HUES48 (cell line): Measurements from ENCODE around the gene TM6SF1.
"Not testable (repeated sequence)": the region's sequence is repeated elsewhere in the genome, so short reads cannot be mapped to it uniquely, and the experiment has no call there.

ENCODE experiments used
- H3K27ac ChIP-seq: one replicate; pipeline ENCODE4 v1.7.0; 2013; ENCODE audit warnings: low read depth, low read length, inconsistent platforms
- H3K27me3 ChIP-seq: 2 replicates; pipeline ENCODE4 v1.6.1; 2013; ENCODE audit warnings: mild to moderate bottlenecking, low read length; ENCODE audit not compliant: control insufficient read depth, insufficient read depth
- H3K36me3 ChIP-seq: 2 replicates; pipeline ENCODE4 v1.6.1; 2013; ENCODE audit warnings: low read length; ENCODE audit not compliant: control insufficient read depth, insufficient read depth
- H3K4me1 ChIP-seq: 2 replicates; pipeline ENCODE4 v1.6.1; 2013; ENCODE audit warnings: mild to moderate bottlenecking, low read length; ENCODE audit not compliant: control insufficient read depth, insufficient read depth
- H3K4me3 ChIP-seq: 2 replicates; pipeline ENCODE4 v1.5.1; 2013; ENCODE audit warnings: mild to moderate bottlenecking, low read depth, low read length
- H3K9ac ChIP-seq: 2 replicates; pipeline ENCODE4 v1.6.1; 2013; ENCODE audit warnings: mild to moderate bottlenecking, low read depth, low read length, moderate library complexity
- H3K9me3 ChIP-seq: 2 replicates; pipeline ENCODE4 v1.6.1; 2013; ENCODE audit warnings: low read length; ENCODE audit not compliant: control insufficient read depth, insufficient read depth

Gene TM6SF1

GRCh38 chr15:83115831-83116565 is 8.6 kb downstream of the TM6SF1 start:
- Histone ChIP-seq H3K27me3 (no peaks in the 10 kb centered on the region), H3K4me1 (no peaks in the 10 kb centered on the region), H3K9ac (no peak overlapping the region), H3K9me3 (no peaks in the 10 kb centered on the region), H3K27ac (no peak overlapping the region), H3K4me3 (no peak overlapping the region), H3K36me3 (no peaks in the 10 kb centered on the region)

GRCh38 chr15:83118291-83118827 is 10.9 kb downstream of the TM6SF1 start:
- Histone ChIP-seq H3K27ac (no peak overlapping the region), H3K9ac (no peak overlapping the region), H3K27me3 (no peaks in the 10 kb centered on the region), H3K4me3 (no peak overlapping the region), H3K9me3 (no peaks in the 10 kb centered on the region), H3K36me3 (no peaks in the 10 kb centered on the region), H3K4me1 (no peaks in the 10 kb centered on the region)

- no peaks in the 10 kb centered on the region for H3K36me3 ChIP-seq
- no peaks in the 10 kb centered on the region for H3K4me1 ChIP-seq
- no peak overlapping the region for H3K27ac ChIP-seq
- no peak overlapping the region for H3K9ac ChIP-seq
- H3K9me3 ChIP-seq, result no peaks in the 10 kb centered on the region
- H3K27me3 ChIP-seq, result no peaks in the 10 kb centered on the region
- H3K4me3 ChIP-seq, result no peak overlapping the region
Observed at GRCh38 chr15:83118968-83119367, 11.5 kb downstream of the TM6SF1 start.

DNA sequence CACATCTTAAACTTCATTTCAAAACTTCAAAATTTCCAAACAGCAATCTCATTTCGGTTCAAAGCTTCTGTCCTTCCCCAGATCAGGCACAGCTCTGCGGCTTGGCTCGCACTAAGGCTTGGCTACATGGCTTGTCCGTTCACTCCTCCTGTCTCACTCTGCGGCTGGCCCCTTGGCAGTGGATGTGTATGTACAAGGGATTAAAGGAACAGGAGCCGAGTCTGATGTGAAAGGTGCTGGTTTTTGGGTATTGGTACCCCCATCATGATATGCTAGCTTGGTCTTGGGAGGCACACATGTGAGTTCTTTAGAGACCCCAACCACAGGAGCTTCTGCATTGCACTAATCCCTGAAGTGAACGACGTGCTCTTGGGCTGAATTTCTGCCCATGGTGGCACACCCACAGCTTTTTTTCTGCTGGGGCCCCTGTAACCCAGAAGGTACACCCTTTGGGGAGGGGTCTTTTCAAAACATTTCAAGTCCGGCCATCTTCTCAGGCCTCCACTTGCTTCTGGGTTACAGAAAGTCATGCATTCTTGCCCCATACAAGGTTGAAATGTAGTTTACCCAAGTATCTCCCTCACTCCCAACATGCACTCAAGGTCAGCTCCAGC is 12.6 kb downstream of the TM6SF1 start:
- Histone ChIP-seq H3K9me3 (no peaks in the 10 kb centered on the region), H3K4me1 (no peaks in the 10 kb centered on the region), H3K9ac (no peak overlapping the region), H3K27me3 (no peaks in the 10 kb centered on the region), H3K36me3 (no peaks in the 10 kb centered on the region), H3K4me3 (no peak overlapping the region), H3K27ac (no peak overlapping the region)

DNA sequence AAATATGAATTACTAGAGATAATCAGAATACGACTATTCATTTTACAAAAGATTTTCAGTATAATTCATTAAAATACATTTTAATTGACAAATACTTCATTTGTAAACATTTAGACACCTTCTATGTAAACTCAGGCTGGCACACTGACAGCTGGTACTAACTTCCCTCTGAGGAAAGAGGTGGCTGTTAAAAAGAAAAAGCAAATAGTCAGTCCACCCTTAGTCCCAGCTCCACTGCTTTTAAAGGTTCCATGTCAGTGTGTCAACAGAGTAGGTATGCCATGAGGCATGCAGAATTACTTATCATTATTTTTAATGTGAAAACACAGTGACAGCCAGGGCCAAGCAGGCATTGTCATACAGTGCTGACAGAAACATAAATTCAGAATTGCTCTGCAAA is 16.1 kb downstream of the TM6SF1 start:
- H3K27me3 ChIP-seq, result no peaks in the 10 kb centered on the region
- H3K4me1 ChIP-seq, result no peaks in the 10 kb centered on the region
- no peak overlapping the region for H3K27ac ChIP-seq
- no peak overlapping the region for H3K4me3 ChIP-seq
- H3K9ac ChIP-seq, result no peak overlapping the region
- no peaks in the 10 kb centered on the region for H3K9me3 ChIP-seq
- H3K36me3 ChIP-seq, result no peaks in the 10 kb centered on the region

DNA sequence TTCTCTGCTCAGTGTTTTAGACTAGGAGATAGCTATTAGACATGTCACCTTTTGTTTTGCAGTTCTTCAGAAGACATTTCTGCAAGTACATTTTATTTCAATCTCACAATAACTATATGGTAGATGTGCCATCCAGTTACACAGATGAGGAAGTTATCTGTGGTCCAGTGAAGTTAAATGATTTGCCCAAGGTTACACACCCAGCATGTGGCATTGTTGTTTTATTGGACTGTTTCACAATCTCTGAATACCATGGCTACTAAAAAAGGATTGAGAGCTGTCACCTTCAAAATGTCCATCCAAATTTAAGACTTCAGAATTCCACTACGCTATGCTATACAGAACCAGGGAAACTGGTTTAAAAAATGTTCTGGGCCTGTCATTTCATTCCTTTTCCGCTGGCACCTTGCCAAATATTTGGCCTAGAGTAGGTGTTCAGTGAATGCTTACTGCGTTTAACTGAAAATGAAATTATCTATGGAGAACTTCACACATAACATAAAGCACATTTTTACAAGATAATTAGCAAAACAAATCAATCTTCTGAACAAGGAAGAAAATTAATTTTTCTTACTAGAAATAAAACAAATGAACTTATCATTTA is 20.2 kb downstream of the TM6SF1 start:
- Histone ChIP-seq H3K36me3 (peaks cover 8% of the 10 kb centered on the region; the same call in 1 of the 2 replicates), H3K27ac (no peak overlapping the region), H3K27me3 (no peaks in the 10 kb centered on the region), H3K9ac (no peak overlapping the region), H3K4me3 (no peak overlapping the region), H3K9me3 (no peaks in the 10 kb centered on the region), H3K4me1 (no peaks in the 10 kb centered on the region)

DNA sequence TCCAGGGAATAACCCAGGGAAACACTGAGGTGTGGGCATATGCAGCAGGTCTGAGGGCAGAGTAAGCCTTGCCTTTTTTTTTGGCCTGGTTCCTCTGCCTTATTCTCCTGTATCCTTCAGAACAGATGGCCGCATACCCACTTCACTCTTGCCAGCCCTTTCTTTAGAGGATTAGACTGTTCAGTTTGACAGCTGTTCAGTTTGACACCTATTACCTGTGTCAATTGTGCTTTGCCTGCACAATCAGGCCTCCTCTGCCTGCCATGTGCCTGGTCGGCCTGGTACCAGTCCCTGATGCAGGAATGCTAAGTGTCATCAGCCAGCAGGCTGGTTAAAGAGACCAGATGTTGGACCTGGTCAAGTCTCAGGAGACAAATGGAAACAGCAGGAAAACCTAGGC is 22.3 kb downstream of the TM6SF1 start:
- Histone ChIP-seq H3K9ac (no peak overlapping the region), H3K27ac (no peak overlapping the region), H3K9me3 (no peaks in the 10 kb centered on the region), H3K4me3 (no peak overlapping the region), H3K4me1 (no peaks in the 10 kb centered on the region), H3K36me3 (peaks cover 11% of the 10 kb centered on the region), H3K27me3 (no peaks in the 10 kb centered on the region)

GRCh38 chr15:83132861-83133523 is 25.5 kb downstream of the TM6SF1 start:
- no peaks in the 10 kb centered on the region for H3K27me3 ChIP-seq
- no peak overlapping the region for H3K27ac ChIP-seq
- no peak overlapping the region for H3K9ac ChIP-seq
- no peak overlapping the region for H3K4me3 ChIP-seq
- no peaks in the 10 kb centered on the region for H3K4me1 ChIP-seq
- H3K36me3 ChIP-seq, result peaks cover 39% of the 10 kb centered on the region
- H3K9me3 ChIP-seq, result no peaks in the 10 kb centered on the region

GRCh38 chr15:83142151-83142550 is 34.7 kb downstream of the TM6SF1 start:
- H3K9me3 ChIP-seq, H3K4me1 ChIP-seq, H3K4me3 ChIP-seq, H3K27me3 ChIP-seq, H3K27ac ChIP-seq, H3K9ac ChIP-seq: not testable (repeated sequence)
- peaks cover 73% of the 10 kb centered on the region for H3K36me3 ChIP-seq

DNA sequence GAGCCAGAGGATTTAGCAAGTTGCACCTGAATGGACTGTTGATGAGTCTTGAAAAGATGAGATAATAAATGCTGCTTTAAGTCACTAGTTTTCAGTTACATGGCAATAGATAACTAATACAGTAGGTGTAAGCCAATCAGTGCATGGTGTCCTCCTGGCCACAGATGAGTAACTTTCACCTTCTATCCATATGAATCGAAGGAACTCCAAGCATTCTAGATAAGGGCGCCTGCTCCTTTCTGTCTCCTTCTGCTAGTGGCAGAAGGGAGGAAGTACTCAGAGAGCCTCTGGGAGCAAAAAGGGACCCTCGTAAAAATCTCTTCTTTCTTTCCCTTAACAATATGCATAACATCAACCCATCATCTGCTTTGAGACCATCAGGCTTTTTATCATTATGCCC is 37.3 kb downstream of the TM6SF1 start:
- Histone ChIP-seq H3K27ac (no peak overlapping the region), H3K4me3 (no peak overlapping the region), H3K9me3 (no peaks in the 10 kb centered on the region), H3K36me3 (peaks cover 73% of the 10 kb centered on the region), H3K4me1 (0 out of 2 replicates have a peak, but pooled peaks cover under 1% of the 10 kb centered on the region), H3K27me3 (no peaks in the 10 kb centered on the region), H3K9ac (no peak overlapping the region)
